AG09319 (cell line): Measurements from ENCODE around the gene BACE1.

Source experiments
- DNase-seq: peaks from one replicate; pipeline ENCODE4 v3.0.0-alpha.2; 2010; ENCODE audit warnings: low read depth; ENCODE audit errors: extremely low read depth
- TF ChIP-seq, protein P1 (sequence below): IDR thresholded peaks from 2 replicates; pipeline ENCODE4 v1.5.1; 2011; ENCODE audit warnings: low read depth, mild to moderate bottlenecking, inconsistent platforms, low read length, moderate library complexity

The BACE1 gene

DNA sequence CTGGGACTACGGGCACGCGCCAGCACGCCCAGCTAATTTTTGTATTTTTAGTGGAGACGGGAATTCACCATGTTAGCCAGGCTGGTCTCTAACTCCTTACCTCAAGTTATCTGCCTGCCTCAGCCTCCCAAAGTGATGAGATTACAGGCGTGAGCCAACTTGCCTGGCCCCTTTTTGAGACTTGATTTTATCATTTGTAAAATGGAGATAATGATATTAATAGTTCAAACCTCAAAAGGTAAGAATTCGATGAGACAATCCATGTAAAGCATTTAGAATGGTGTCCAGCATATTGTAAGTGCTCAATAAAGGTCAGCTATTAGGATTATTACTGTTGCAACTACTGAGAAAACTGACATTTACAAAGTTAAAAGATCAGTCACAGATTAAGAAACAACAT is 2.7 kb upstream of the BACE1 start:
- DNase-seq = no peak
- TF ChIP-seq, protein P1, sequence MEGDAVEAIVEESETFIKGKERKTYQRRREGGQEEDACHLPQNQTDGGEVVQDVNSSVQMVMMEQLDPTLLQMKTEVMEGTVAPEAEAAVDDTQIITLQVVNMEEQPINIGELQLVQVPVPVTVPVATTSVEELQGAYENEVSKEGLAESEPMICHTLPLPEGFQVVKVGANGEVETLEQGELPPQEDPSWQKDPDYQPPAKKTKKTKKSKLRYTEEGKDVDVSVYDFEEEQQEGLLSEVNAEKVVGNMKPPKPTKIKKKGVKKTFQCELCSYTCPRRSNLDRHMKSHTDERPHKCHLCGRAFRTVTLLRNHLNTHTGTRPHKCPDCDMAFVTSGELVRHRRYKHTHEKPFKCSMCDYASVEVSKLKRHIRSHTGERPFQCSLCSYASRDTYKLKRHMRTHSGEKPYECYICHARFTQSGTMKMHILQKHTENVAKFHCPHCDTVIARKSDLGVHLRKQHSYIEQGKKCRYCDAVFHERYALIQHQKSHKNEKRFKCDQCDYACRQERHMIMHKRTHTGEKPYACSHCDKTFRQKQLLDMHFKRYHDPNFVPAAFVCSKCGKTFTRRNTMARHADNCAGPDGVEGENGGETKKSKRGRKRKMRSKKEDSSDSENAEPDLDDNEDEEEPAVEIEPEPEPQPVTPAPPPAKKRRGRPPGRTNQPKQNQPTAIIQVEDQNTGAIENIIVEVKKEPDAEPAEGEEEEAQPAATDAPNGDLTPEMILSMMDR = no peak

DNA sequence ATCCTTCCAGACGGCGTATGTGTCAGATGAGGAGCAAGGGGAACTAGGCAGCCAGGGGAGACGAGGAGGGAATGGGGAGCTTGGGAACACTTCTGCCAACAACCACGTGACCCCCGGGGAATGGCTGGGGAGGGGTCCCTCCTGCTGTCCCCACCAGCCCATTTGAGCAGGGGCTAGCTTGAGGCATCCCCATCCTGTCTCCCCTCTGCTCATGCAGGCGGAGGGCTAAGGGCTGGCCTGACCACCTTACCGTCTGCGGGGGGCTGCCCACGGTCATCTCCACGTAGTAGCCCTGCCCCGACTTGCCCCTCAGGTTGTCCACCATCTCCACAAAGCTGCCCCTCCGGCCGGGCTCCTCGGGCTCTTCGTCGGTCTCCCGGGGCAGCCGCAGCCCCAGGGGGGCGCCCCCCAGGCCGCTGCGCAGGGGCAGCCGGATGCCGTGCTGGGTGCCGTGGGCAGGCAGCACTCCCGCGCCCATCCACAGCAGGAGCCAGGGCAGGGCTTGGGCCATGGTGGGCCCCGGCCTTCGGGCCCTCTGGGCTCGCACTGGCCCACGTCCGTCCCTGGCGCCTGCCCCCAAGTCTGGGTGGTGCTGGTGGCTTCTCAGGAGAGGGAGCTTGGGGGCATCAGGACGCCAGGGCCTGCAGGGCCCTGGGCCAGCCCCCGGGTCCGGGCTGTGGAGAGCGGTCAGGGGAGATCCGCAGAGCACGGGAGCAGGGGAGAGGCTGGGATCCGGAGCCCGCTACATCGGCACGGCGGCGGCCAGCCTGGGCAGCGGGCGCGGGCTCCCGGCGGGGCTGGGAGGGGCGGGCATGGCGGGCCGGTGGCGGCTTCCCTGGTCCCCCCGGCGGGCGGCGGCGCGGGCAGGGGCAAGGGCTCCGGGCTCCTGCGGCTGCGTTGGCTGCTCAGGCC is 515 bp downstream of the BACE1 start:
- DNase-seq = no peak

DNA sequence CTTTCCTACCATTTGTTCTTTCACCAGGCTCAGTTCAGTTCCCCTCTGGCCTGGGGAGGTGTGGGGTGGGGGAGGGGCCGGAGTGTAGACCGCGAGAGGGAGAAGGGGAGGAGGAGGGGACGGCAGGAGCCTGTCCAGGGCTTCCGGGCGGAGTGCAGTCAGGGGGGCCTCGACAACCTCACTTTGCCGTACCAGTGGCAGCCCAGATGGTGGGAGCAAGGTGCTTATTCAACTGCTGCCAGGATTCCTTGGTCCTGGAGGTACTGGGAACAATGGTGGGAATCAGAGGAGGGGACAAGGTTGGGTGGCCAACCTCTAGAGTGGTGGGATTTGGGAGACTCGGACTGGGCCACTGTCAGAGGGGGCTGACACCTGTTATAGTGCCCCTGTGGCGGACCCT is 1.2 kb downstream of the BACE1 start:
- TF ChIP-seq, protein P1 = no peak
- no peak for DNase-seq

More for the DNA sequence above, 515 bp downstream of the BACE1 start:
- TF ChIP-seq, protein P1 = no peak

DNA sequence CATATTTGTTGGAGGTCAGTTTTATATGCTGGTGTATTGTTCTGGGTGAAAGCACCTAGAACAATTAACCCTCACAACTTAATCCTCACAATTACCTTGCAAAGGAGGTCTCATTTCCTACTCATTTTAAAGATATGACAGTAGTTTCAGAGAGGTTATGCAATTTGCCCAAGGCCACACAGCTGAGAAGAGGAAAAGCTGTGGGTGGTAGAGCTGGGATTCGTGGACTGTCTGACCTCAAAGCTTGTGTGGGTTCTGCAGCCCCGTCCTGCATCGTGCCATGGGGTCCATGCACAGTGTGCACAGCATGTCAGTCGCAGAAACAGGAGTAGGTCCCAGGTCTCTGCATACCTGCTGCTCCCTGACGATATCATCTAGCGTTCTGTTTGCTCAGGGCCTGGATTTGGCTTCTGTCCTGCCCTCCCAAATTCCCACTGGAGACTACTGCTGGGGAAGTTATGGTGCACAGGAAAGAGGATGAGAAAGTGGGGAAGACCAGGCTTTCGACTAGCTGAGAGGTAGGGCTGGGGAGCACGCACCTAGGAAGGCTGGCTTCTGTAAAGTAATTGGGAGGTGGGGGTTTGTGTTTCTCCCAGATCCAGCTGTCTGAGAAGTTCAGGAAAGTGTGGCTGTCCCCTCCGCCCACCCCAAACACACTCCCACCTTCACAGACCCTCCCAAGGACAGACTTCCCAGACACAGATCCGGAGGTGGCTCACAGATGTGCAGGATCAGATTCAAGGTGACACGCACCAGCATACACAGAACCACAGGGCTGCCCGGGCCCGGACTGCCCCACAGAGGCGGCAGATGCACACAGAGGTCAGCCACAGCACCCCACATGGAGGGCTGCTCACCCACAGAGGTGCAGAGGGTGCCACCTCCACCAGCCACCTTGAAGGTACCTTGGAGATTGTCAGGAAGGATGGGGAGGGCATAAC is 2.0 kb downstream of the BACE1 start:
- no peak for DNase-seq
- TF ChIP-seq, protein P1 = no peak

DNA sequence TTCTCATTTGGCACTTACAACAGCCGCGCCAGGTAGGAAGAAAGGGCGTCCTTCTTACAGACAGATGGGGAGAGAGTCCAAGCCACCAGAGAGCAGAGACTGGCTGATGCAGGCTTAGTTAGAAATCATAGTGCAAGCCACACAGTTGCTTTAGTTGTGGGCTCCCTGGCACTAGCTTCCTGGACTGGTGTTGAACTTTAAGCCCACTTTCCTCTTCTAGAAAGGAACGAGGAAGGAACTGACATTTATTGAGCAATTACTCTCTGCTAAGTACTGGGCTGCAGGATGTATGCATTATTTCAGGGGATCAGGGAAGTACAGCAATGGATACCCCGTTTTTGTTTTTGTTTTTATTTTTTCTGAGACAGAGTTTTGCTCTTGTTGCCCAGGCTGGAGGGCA is 3.0 kb downstream of the BACE1 start:
- no peak for DNase-seq
- TF ChIP-seq, protein P1 = no peak

DNA sequence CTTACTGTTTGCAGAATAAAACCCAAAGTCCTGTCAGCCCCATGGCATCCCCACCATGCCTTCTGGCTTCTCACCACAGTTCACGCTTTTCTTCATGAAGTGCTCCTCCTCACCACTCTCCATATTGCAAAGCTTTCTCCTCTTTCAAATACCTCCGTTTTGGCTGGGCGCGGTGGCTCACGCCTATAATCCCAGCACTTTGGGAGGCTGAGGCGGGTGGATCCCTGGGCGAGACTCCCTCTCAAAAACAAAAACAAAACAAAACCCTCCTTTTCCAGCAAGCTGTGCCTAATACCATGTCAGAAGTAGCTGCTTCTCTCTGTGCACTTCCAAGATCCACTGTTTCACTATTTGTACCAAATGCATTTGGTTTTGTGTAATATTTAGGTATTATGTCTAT is 6.7 kb downstream of the BACE1 start:
- no peak for DNase-seq
- TF ChIP-seq, protein P1 = no peak

DNA sequence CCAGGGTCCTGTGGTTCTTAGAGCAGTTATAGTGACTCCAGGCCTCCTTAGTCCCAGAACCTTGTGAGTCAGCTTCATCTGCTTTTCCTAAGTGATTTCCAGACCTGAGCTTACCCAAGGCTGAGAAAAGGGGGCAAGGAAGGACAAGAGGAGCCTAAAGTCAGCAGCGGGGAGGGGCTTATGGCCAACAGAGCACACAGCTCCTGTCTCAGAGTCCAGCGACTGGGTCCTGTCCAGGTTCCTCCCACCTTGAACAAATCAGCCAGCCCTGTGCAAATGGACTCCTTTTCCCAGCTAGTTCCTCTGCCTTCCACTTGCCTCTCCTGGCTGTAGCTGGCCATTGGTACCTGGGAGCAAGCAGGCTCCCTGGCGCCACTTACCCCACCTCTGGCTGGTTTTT is 10.9 kb downstream of the BACE1 start:
- DNase-seq = no peak

More for the DNA sequence above, 10.9 kb downstream of the BACE1 start:
- TF ChIP-seq, protein P1 = no peak
